ENCODE measurements around the gene SLC22A12.
"Not testable (repeated sequence)": the region's sequence is repeated elsewhere in the genome, so short reads cannot be mapped to it uniquely, and the experiment has no call there.

SLC22A12 gene

GRCh38 chr11:64588701-64589100 lies 2.3 kb upstream of the SLC22A12 start:
- no peak for TF ChIP-seq ZNF274 (IDR thresholded peaks at IDR 0.05; ENCODE audit: low read depth, low read length)

GRCh38 chr11:64591257-64592233 lies 525 bp downstream of the SLC22A12 start:
- H3K4me3 ChIP-seq (ENCODE audit: low read length) = no peak overlapping the region
- no peak for TF ChIP-seq ZNF274 (IDR thresholded peaks at IDR 0.05; ENCODE audit: low read depth, low read length)

More at GRCh38 chr11:64588701-64589100, 2.3 kb upstream of the SLC22A12 start:
- no peak overlapping the region for H3K4me3 ChIP-seq (ENCODE audit: low read length)

GRCh38 chr11:64592234-64592615 lies 1.2 kb downstream of the SLC22A12 start:
- no peak overlapping the region for H3K4me3 ChIP-seq (ENCODE audit: low read length)
- TF ChIP-seq ZNF274 (IDR thresholded peaks at IDR 0.05; ENCODE audit: low read depth, low read length) = no peak

- TF ChIP-seq ZNF274 (IDR thresholded peaks at IDR 0.05; ENCODE audit: low read depth, low read length) = no peak
- no peak overlapping the region for H3K4me3 ChIP-seq (ENCODE audit: low read length)
Measured at GRCh38 chr11:64592656-64593055, 1.6 kb downstream of the SLC22A12 start.

- no peak for TF ChIP-seq ZNF274 (IDR thresholded peaks at IDR 0.05; ENCODE audit: low read depth, low read length)
- no peak overlapping the region for H3K4me3 ChIP-seq (ENCODE audit: low read length)
Measured at GRCh38 chr11:64593156-64594105, 2.4 kb downstream of the SLC22A12 start.

GRCh38 chr11:64594159-64594939 lies 3.3 kb downstream of the SLC22A12 start:
- TF ChIP-seq ZNF274 (IDR thresholded peaks at IDR 0.05; ENCODE audit: low read depth, low read length) = no peak
- H3K4me3 ChIP-seq (ENCODE audit: low read length) = no peak overlapping the region

DNA sequence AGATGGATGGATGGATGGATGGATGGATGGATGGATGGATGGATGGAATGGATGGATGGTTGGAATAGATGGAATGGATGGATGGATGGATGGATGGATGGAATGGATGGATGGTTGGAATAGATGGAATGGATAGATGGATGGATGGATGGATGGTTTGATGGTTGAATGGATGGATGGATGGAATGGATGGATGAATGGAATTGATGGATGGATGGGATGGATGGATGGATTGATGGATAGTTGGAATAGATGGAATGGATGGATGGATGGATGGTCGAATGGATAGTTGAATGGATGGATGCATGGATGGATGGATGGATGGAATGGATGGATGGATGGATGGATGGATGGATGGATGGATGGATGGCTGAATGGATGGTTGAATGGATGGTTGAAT lies 4.9 kb downstream of the SLC22A12 start:
- H3K4me3 ChIP-seq (ENCODE audit: low read length) = not testable (repeated sequence)

DNA sequence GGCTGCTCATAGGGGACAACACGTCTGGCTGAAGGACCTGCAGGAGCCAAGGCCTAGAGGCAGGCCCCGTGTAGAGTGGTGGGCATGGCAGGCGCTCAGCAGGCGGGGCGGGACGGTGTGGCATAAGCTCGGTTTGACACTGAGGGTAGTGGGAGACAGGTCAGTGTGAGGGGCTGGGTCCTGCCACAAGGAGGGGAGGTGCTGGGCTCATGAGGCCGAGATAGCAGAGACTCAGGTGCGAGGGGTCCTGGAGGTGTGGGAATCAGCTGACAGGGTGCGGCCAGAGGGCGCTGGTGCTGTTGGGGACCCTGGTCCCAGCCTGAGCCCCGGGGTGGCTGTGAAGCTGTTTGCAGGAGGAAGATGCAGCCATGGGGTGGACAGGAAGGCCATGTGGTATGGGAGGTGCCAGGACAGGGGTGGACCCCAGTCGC lies 6.7 kb downstream of the SLC22A12 start:
- H3K4me3 ChIP-seq (ENCODE audit: low read length) = no peak overlapping the region
- TF ChIP-seq ZNF274 (IDR thresholded peaks at IDR 0.05; ENCODE audit: low read depth, low read length) = no peak

- TF ChIP-seq ZNF274 (IDR thresholded peaks at IDR 0.05; ENCODE audit: low read depth, low read length) = no peak
- H3K4me3 ChIP-seq (ENCODE audit: low read length) = no peak overlapping the region
Measured at GRCh38 chr11:64598106-64598796, 7.2 kb downstream of the SLC22A12 start.

GRCh38 chr11:64598797-64599697 lies 8.0 kb downstream of the SLC22A12 start:
- H3K4me3 ChIP-seq (ENCODE audit: low read length) = no peak overlapping the region
- TF ChIP-seq ZNF274 (IDR thresholded peaks at IDR 0.05; ENCODE audit: low read depth, low read length) = no peak

- H3K4me3 ChIP-seq (ENCODE audit: low read length) = no peak overlapping the region
- no peak for TF ChIP-seq ZNF274 (IDR thresholded peaks at IDR 0.05; ENCODE audit: low read depth, low read length)
Measured at GRCh38 chr11:64599698-64600211, 8.7 kb downstream of the SLC22A12 start.
